Stomach (tissue), 4 donors: ENCODE measurements around the gene AGPAT4.

Experiments
- CTCF ChIP-seq, 7 experiments: fragments of 450-650 bp in 4 of 7; fragments of 200-600 bp in 3 of 7; sonication (generic) in 3 of 7; IDR thresholded peaks; one replicate each; pipeline ENCODE4 v1.5.1; 2016 to 2019; ENCODE audit warnings: antibody characterized with exemption in 7 of 7, control low read depth in 2 of 7, mild to moderate bottlenecking in 1 of 7
- POLR2A ChIP-seq, 4 donors: fragments of 450-650 bp; IDR thresholded peaks; one replicate each; pipeline ENCODE4 v1.6.1; 2016; ENCODE audit warnings: antibody characterized with exemption in 4 of 4, control low read depth in 2 of 4, mild to moderate bottlenecking in 1 of 4, moderate library complexity in 1 of 4

- TF ChIP-seq CTCF (IDR thresholded peaks at IDR 0.05): no peak
- TF ChIP-seq POLR2A (IDR thresholded peaks at IDR 0.05): no peak
Measured at GRCh38 chr6:161269310-161269709, 4.6 kb downstream of the AGPAT4 start.
